ENCODE results near the gene SPATA6L. TPM values are rescaled to one million over a fixed set of nuclear protein-coding genes. Genes with fewer than 3 reads are reported as not detected.

Gene SPATA6L
- total RNA-seq, 4 donors from 2014 or later = 0.91 to 3.0 (median 1.8) TPM

DNA sequence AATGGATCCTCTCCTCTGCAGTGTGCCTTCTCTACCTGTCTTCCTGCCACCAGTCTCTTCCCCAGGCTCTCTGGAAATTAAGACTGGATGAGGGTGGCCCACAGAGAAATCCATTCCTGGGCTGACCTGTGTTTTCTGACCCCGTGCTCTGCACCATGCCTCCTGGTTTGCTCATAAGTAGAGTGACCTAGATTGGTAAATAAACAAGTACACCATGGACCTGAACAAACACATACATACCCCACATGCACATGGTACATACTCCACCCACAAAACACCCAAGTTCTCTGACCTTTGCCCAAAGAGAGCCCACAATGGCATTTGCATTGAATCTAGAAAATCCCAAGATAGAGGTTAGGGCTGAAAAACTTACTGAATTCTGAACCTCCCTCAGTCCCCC is 81.6 kb downstream of the SPATA6L start:
- Histone ChIP-seq H3K36me3 (peaks cover 0 to 7% (median 0%) of the 10 kb centered on the region in 3 donors), H3K27ac (no peak overlapping the region), H3K4me3 (no peak overlapping the region), H3K27me3 (no peaks in the 10 kb centered on the region), H3K4me1 (peaks cover 0 to 12% (median 0%) of the 10 kb centered on the region in 3 donors), H3K9me3 (no peaks in the 10 kb centered on the region)
- intact Hi-C loops (cut with DNase I) = loop anchor here (10.0 kb wide), 1 partner anchor 90 kb away; the partner anchor contains the start of gene SLC1A1
- WGBS, 2 donors = 100% methylated on average over 1 of the region's 1 CpG; no CpG with 5 or more reads in 1 of the 2 donors
- TF ChIP-seq, protein P1, sequence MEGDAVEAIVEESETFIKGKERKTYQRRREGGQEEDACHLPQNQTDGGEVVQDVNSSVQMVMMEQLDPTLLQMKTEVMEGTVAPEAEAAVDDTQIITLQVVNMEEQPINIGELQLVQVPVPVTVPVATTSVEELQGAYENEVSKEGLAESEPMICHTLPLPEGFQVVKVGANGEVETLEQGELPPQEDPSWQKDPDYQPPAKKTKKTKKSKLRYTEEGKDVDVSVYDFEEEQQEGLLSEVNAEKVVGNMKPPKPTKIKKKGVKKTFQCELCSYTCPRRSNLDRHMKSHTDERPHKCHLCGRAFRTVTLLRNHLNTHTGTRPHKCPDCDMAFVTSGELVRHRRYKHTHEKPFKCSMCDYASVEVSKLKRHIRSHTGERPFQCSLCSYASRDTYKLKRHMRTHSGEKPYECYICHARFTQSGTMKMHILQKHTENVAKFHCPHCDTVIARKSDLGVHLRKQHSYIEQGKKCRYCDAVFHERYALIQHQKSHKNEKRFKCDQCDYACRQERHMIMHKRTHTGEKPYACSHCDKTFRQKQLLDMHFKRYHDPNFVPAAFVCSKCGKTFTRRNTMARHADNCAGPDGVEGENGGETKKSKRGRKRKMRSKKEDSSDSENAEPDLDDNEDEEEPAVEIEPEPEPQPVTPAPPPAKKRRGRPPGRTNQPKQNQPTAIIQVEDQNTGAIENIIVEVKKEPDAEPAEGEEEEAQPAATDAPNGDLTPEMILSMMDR (IDR thresholded peaks at IDR 0.05) = no peak
- no peak for TF ChIP-seq POLR2A (IDR thresholded peaks at IDR 0.05)
- no peak for DNase-seq

DNA sequence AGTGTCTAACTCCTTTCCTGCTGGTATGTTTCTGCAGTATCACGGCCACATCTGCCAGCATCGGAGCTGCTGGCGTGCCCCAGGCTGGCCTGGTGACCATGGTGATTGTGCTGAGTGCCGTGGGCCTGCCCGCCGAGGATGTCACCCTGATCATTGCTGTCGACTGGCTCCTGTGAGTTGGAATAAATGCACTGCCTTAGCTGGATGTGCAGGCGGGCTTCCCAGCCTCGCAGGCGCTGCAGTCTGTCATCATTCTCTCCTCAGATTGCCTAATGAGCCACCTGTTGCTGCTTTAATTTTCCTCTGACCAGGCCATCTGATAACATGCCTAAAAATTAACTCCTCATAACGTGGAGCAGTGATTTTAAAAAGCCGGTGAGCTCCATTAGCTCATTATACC is 83.3 kb downstream of the SPATA6L start:
- TF ChIP-seq, protein P1 (IDR thresholded peaks at IDR 0.05) = no peak
- TF ChIP-seq POLR2A (IDR thresholded peaks at IDR 0.05) = no peak
- peaks cover 0 to 7% (median 0%) of the 10 kb centered on the region in 3 donors for H3K36me3 ChIP-seq
- H3K9me3 ChIP-seq = no peaks in the 10 kb centered on the region
- DNase-seq = no peak
- no peaks in the 10 kb centered on the region for H3K27me3 ChIP-seq
- 94 to 100% methylated on average over 1 to 8 of the region's 12 CpGs for WGBS, 2 donors
- H3K4me3 ChIP-seq = no peak overlapping the region
- no peak overlapping the region for H3K27ac ChIP-seq
- peaks cover 0 to 12% (median 0%) of the 10 kb centered on the region in 3 donors for H3K4me1 ChIP-seq
- intact Hi-C loops (cut with DNase I) = loop anchor here (10.0 kb wide), 1 partner anchor 88 kb away; the partner anchor contains the start of gene SLC1A1

DNA sequence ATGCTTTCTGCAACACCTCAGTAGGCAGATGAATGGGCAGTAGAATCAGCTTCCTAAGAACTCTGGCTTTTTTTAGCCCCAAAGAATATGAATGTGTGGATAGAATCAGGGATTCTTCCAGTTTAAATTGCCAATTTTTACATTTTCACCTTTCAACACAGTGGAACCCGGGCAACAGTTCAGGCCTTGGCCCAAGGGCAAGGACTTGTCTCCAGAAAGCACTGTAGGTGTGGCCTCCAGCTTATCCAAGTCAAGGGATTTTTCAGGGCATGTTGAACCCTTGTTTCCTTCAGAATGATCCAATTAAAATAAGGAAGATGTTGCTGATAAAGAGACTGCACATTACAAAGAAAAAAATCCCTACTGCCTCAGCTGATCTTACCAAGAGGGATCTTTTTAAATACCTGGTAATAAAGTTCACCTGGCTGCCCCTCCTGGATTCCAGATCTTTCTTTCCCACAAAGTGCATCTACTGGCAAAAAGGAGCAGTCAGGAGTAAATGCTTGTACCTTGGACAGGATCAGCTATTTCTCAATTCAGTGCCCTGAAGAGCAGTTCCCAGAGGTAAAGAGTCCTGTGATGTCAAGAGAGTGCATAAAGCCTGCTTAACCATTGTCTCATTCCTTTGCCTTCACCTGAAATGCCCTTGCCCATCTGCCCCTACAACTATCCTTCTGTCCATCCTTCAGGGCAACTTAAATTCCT is 84.3 kb downstream of the SPATA6L start:
- Histone ChIP-seq H3K27me3 (no peaks in the 10 kb centered on the region), H3K4me3 (no peak overlapping the region), H3K4me1 (peaks cover 0 to 12% (median 0%) of the 10 kb centered on the region in 3 donors), H3K36me3 (peaks cover 0 to 13% (median 0%) of the 10 kb centered on the region in 3 donors), H3K9me3 (no peaks in the 10 kb centered on the region), H3K27ac (no peak overlapping the region)
- no peak for DNase-seq
- 27 to 50% methylated on average over 1 of the region's 1 CpG for WGBS, 2 donors
- intact Hi-C loops (cut with DNase I) = loop anchor here (10.0 kb wide), 1 partner anchor 87 kb away; the partner anchor contains the start of gene SLC1A1
- TF ChIP-seq POLR2A (IDR thresholded peaks at IDR 0.05) = no peak

DNA sequence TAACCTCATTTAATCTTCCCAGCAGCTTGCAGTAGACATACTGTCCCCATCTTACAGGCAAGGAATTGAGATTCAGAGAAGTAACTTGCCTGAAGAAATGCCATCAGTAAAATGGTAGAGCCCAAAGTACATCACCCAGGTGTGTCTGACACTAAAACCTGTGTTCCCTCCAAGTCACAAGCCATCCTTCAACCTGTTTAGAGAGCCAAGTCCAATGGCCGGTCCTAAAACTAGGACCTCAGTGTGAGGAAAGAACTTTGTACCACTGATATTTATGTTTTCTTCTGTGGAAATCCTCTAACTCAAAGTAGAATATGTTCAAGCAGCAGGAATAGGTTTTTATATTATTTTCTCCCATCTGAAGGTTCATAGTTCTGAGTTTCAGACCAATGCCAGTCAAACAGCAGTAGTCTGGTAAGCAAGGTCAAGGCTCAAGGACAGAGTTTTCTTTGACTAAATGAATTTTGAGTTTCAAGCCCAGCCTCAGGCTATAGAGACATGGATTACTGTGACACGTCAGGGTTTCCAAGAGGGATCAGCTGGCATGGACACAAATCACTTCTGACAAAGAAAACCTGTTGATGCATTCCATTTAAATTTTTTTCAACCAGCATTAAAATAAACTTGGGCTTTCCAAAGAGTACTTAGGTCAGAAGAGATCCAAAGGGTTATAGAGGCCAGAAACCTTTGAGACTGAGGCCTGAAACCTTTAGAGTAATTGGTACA is 85.1 kb downstream of the SPATA6L start:
- Histone ChIP-seq H3K4me3 (no peak overlapping the region), H3K27me3 (no peaks in the 10 kb centered on the region), H3K36me3 (peaks cover 0 to 22% (median 0%) of the 10 kb centered on the region in 3 donors), H3K27ac (no peak overlapping the region), H3K4me1 (peaks cover 0 to 12% (median 0%) of the 10 kb centered on the region in 3 donors), H3K9me3 (no peaks in the 10 kb centered on the region)
- DNase-seq = no peak
- TF ChIP-seq POLR2A (IDR thresholded peaks at IDR 0.05) = no peak
- TF ChIP-seq, protein P1 (IDR thresholded peaks at IDR 0.05) = no peak
- WGBS, 2 donors = 62 to 72% methylated on average over 2 of the region's 2 CpGs
- intact Hi-C loops (cut with DNase I) = loop anchor here (10.0 kb wide), 1 partner anchor 86 kb away; the partner anchor contains the start of gene SLC1A1

DNA sequence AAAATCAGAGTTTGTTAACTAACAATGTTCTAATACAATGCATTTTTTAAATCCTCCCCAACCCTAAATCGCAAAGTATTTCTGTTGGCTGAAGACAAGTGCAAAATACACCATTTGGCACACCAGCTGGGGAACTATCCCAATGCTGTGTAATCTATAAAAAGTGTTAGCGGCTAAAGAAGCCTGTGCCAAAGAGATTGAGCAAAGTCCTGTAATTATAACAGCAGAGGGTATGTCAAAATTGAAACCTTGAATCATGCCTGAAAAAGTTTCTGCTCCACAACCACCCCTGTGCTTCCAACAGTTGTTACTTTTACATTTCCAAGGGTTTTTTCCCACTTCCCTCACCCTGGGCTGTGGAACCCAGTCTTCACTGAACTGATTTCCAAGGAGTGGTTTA is 87.3 kb downstream of the SPATA6L start:
- 67 to 74% methylated on average over 2 of the region's 2 CpGs for WGBS, 2 donors
- Histone ChIP-seq H3K9me3 (no peaks in the 10 kb centered on the region), H3K27me3 (no peaks in the 10 kb centered on the region), H3K4me3 (no peak overlapping the region), H3K27ac (no peak overlapping the region), H3K36me3 (peaks cover 0 to 24% (median 0%) of the 10 kb centered on the region in 3 donors), H3K4me1 (peaks cover 0 to 12% (median 0%) of the 10 kb centered on the region in 3 donors)
- DNase-seq = no peak
- TF ChIP-seq, protein P1 (IDR thresholded peaks at IDR 0.05) = no peak
- TF ChIP-seq POLR2A (IDR thresholded peaks at IDR 0.05) = no peak
- intact Hi-C loops (cut with DNase I) = no loop called here

Data from esophagus squamous epithelium (tissue), 5 donors.